GM10248 (cell line): Measurements from ENCODE around the gene MARS1.
"Not testable (repeated sequence)": the region's sequence is repeated elsewhere in the genome, so short reads cannot be mapped to it uniquely, and the experiment has no call there.

Source experiments
- CTCF ChIA-PET: fragments of 300-600 bp; sonication (Branson Sonifier 250); formaldehyde crosslinking; extraction: SDS; loops from one replicate; lab custom pipeline; 2021; ENCODE audit warnings: antibody characterized with exemption; lab: Yijun Ruan, JAX
- POLR2A ChIA-PET: fragments of 350-650 bp; sonication (Branson Sonifier 250); formaldehyde crosslinking; extraction: SDS; loops from one replicate; lab custom pipeline; 2020; ENCODE audit warnings: antibody characterized with exemption; lab: Yijun Ruan, JAX
- DNase-seq: peaks from one replicate; pipeline ENCODE4 v3.0.0; 2012; ENCODE audit errors: extremely low spot score
- TF ChIP-seq, protein P1 (sequence below): IDR thresholded peaks from 2 replicates; pipeline ENCODE4 v1.5.1; 2012; ENCODE audit warnings: mild to moderate bottlenecking, low read depth; ENCODE audit errors: extremely low read depth, missing control alignments, control extremely low read depth

Gene MARS1

DNA sequence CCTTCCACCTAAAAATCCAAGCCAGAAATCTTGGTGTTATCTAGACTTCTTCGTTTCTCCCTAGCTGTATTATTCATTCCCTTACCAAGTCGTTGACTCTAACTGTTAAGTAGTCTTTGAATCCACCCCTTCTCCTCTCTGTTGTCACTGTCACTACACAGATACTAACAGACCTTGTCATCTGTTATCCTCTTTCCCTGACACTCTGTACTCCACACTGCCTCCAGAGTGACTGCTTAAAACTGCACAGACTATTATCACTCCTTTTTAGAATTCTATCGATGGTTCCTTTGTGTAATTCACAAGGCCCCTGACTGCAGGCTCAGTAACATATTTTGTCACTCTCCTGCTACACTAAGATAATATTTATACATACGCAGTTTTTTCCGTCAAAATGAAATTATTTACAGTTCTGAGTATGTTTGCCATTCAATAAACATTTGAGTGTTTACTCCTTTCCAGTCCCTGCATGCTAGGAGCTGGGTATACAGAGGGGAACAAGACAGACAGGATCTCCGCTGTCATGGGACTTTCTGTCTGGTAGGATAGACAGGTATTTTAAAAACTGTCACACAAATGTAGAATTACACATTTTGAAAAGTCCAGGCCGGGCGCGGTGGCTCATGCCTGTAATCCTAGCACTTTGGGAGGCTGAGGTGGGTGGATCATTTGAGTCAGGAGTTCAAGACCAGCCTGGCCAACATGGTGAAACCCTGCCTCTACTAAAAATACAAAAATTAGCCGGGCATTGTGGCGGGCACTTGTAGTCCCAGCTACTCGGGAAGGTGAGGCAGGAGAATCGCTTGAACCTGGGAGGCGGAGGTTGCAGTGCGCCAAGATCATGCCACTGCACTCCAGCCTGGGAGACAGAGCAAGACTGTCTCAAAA is 3.8 kb downstream of the MARS1 start:
- ChIA-PET CTCF (interaction anchor here (0.8 to 2.2 kb wide), 6 partner anchors 11 to 38 kb away, joined by 3 to 7 read pairs (median 4); no protein-coding TSS in a partner anchor), POLR2A (no interaction called here)
- TF ChIP-seq, protein P1, sequence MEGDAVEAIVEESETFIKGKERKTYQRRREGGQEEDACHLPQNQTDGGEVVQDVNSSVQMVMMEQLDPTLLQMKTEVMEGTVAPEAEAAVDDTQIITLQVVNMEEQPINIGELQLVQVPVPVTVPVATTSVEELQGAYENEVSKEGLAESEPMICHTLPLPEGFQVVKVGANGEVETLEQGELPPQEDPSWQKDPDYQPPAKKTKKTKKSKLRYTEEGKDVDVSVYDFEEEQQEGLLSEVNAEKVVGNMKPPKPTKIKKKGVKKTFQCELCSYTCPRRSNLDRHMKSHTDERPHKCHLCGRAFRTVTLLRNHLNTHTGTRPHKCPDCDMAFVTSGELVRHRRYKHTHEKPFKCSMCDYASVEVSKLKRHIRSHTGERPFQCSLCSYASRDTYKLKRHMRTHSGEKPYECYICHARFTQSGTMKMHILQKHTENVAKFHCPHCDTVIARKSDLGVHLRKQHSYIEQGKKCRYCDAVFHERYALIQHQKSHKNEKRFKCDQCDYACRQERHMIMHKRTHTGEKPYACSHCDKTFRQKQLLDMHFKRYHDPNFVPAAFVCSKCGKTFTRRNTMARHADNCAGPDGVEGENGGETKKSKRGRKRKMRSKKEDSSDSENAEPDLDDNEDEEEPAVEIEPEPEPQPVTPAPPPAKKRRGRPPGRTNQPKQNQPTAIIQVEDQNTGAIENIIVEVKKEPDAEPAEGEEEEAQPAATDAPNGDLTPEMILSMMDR, result no peak
- no peak for DNase-seq

DNA sequence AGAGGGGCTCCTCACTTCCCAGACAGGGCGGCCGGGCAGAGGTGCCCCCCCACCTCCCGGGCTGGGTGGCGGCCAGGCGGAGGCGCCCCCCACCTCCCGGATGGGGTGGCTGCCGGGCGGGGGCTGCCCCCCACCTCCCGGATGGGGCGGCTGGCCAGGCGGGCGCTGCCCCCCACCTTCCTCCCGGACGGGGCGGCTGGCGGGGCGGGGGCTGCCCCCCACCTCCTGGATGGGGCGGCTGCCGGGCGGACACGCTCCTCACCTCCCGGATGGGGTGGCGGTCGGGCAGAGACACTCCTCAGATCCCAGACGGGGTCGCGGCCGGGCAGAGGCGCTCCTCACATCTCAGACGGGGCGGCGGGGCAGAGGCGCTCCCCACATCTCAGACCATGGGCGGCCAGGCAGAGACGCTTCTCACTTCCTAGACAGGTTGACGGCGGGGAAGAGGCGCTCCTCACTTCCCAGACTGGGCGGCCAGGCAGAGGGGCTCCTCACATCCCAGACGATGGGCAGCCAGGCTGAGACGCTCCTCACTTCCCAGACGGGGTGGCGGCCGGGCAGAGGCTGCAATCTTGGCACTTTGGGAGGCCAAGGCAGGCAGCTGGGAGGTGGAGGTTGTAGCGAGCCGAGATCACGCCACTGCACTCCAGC is 7.3 kb downstream of the MARS1 start:
- POLR2A ChIA-PET, DNase-seq, CTCF ChIA-PET: not testable (repeated sequence)

DNA sequence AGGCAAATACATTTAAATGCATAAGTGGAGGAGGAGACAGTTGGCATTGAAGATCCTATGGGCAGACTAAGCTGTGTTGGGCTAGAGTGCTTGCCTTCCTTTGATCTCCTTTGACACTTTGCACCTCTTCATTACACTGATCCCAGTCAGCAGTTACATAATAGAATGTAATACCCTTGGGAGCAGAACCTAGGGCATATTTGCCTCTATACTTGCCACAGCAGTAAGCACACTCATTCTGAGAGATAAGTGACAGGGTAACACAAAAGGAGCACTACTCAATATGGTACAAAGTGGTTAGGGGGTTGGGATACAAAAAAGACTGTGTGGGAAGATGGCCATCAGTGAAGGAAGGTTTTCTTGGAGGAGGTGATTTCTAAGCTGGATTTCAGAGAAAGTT is 9.0 kb downstream of the MARS1 start:
- DNase-seq, result no peak
- ChIA-PET POLR2A (interaction anchor here (0.9 kb wide), 1 partner anchor 17 kb away, joined by 3 read pairs; no protein-coding TSS in a partner anchor), CTCF (interaction anchor here (1.0 to 2.1 kb wide), 4 partner anchors 14 to 87 kb away, joined by 3 to 7 read pairs (median 3); no protein-coding TSS in a partner anchor)
- TF ChIP-seq, protein P1, result no peak

DNA sequence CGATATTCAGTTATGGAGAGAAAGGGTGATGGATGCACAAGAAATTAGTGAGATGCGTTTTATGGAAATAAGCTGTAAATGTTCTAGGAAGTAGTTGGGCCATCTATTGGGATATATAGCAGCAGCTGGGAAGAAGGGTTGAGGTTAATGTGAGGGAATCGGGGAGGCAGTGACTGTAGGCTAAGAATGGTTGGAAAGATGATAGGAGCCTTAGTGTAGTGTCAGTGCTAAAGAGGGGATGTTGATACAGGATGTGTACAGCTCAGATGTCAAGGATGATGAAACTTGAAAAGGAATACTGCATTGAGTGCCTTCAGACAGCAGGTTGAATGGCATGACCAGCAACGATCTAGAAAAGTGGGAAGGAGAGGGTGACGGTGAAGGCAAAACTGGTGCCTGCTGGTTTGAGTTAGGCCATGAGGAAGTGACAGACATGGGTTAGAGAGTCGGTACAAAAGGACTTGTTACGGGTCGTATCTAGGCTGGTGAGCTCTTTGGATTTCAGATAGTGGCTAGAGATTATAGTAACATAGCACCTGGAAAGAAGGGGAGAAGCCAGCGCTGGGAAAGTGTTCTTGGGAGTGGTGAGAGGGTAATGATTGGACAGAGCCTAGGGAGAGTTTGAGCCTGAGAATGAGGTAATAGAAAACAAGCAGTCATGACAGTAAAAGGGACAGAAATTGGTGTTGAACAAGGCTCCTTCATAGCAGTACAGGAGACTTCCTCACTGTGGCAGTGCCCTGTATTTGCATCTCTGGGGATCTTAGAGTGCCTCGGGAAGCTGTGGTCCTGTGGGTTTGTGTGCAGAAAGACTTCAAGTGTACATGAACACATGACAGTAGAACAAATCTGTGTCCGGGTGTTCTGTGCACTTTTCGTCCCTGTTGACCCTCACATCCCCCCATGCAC is 9.6 kb downstream of the MARS1 start:
- TF ChIP-seq, protein P1, result no peak
- no peak for DNase-seq
- POLR2A ChIA-PET, result interaction anchor here (0.9 kb wide), 1 partner anchor 16 kb away, joined by 3 read pairs; no protein-coding TSS in a partner anchor
- CTCF ChIA-PET, result interaction anchor here (1.0 to 2.1 kb wide), 6 partner anchors 13 to 86 kb away, joined by 3 to 7 read pairs (median 3); no protein-coding TSS in a partner anchor

DNA sequence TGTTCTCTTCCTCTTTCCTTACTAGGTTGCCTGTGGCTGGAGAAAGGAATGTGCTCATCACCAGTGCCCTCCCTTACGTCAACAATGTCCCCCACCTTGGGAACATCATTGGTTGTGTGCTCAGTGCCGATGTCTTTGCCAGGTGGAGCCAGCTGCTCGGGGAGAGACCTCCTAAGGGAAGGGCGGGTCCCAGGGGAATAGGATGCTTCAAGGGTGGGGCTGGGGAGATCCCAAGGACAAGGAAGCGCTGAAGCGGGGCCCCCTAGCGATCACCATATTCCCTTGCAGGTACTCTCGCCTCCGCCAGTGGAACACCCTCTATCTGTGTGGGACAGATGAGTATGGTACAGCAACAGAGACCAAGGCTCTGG is 10.2 kb downstream of the MARS1 start:
- POLR2A ChIA-PET, result no interaction called here
- TF ChIP-seq, protein P1, result no peak
- CTCF ChIA-PET, result interaction anchor here (1.0 to 2.1 kb wide), 4 partner anchors 13 to 46 kb away, joined by 3 to 7 read pairs (median 3); no protein-coding TSS in a partner anchor
- no peak for DNase-seq

DNA sequence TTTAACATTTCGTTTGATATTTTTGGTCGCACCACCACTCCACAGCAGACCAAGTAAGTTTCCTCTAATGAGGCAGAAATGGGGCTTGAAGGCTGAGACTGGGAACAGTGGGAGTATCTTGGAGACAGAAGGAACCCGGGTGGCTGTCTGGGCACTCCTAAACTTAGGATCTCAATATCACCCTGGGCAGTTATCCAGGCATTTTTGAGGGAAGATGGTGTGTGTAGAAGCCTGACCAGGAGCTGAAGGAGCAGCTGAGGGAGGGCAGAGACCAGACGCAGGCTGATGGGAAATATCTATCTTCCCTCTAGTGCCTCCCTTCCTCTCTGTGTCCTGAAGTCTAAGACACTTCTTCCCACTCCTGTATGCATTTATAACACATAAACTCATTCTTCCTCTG is 10.7 kb downstream of the MARS1 start:
- ChIA-PET CTCF (interaction anchor here (2.1 kb wide), 1 partner anchor 12 kb away, joined by 7 read pairs; no protein-coding TSS in a partner anchor), POLR2A (no interaction called here)
- DNase-seq, result no peak
- TF ChIP-seq, protein P1, result no peak
